HG03139 (cell line): ENCODE data around the gene SPOCK1.

Experiments used
- ATAC-seq: cut with Tn5 transposase; IDR thresholded peaks from one replicate; pipeline ENCODE4 v1.9.1; 2021; ENCODE audit not compliant: unreplicated experiment

Gene SPOCK1

GRCh38 chr5:137303509-137303908, 195.6 kb downstream of the SPOCK1 start:
- ATAC-seq = no peak

- no peak for ATAC-seq
Observed at GRCh38 chr5:137300411-137301240, 198.5 kb downstream of the SPOCK1 start.

DNA sequence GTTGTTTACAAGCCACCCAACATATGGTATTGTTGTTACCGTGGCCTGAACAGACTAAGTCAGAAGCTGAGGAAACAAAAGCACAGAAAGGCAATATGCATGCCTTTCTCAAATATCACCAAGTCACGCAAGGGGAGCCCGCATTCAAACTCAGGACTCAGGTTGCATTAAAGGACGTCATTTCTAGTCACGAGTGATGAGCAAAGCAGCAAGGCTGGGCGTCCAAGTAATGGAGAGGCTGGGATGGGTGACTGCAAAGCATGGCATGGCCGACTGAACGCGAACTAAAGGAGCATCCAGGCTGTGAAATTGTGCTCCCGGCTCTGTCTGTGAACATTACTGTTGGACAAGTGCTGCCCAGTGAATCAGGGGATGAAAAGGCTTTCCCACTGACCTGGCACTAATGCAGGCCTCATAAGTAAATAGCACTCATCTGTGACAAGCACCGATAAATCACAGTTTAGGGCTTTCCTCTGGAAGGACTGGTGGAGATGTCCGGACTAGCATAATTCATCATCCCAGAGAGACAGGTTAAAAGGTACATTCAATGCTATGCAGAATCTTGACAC, 202.8 kb downstream of the SPOCK1 start:
- no peak for ATAC-seq

DNA sequence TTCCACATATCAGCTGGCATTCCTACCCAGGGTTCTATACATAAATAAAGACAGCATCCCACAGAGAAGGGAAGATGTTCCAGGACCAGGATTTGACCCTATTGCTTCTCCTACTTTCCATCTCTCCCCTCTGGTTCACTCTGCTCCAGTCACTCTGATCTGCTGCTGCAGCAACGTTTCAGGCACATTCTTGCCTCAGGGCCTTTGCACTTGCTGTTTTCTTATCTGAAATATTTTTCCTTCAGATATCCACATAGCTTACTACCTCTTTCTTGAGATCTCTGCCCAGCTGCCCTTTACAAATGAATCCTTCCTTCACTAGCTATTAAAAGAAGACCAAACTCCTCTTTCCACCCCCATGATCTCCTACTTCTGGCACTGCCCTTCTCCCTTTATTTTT, 204.5 kb downstream of the SPOCK1 start:
- no peak for ATAC-seq

DNA sequence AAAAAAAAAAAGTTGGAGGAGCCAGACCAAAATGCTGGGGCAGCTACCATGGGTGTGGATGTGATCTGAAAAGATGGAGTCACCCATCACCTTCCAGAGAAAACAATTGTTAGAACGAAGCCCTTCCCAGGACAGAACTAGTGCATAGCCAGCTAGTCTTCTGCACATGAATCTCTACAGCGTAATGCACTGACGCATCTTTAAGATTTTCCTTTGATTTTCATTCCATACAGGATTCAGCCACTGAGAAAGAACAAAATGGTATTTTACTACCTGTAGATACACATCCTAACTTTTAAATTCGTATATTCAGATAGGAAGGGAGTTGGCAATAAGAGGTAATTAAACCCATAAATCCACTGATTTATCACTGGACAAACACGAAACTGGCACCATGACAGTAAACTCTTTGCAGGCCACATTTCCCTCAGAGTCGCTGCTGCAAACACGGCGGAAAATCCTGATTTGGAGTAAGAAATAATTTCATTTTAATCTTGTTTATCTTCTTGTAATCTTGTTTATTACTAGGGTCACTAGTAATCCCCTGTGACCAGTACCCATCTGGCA, 206.6 kb downstream of the SPOCK1 start:
- ATAC-seq = no peak

GRCh38 chr5:137291436-137291835, 207.7 kb downstream of the SPOCK1 start:
- no peak for ATAC-seq

- no peak for ATAC-seq
Observed at GRCh38 chr5:137291031-137291430, 208.1 kb downstream of the SPOCK1 start.

DNA sequence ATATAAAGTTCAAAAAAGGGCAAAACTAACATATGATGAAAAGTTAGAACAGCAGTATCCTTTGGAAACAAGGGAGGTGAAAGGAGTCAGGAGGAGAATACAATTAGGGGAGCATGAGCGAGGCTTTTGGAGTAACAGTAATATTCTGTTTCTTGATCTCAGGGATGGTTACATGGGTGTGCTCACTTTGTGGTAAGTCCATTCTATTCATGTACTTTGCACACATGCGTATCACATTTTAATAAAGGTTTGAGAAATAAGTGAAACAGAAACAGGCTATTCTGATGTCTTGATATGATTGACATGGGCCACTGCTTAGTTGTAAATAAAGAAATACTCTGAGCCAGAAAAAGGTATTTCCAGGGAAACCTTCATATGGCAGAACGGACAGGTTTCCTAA, 208.8 kb downstream of the SPOCK1 start:
- ATAC-seq = no peak

- no peak for ATAC-seq
Observed at GRCh38 chr5:137289856-137290255, 209.3 kb downstream of the SPOCK1 start.

DNA sequence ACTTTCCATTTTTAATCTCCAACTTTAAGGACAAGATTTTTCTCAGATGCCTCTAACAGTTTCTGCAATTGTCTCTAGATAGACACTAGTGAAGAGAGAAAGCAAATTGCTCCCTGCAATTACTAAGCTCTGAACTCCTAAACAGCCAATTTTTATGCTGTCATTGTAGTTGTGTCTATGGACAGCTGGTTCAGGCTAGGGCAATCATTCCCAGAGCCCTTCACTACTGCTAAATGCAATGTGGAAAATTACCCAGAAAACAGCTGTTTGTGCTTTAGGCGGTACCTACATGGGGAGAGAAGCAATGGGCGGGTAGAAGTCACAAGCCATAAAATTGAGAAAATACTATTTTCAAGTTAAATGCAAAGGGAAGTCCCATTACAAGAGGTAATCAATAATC, 211.6 kb downstream of the SPOCK1 start:
- ATAC-seq = no peak

DNA sequence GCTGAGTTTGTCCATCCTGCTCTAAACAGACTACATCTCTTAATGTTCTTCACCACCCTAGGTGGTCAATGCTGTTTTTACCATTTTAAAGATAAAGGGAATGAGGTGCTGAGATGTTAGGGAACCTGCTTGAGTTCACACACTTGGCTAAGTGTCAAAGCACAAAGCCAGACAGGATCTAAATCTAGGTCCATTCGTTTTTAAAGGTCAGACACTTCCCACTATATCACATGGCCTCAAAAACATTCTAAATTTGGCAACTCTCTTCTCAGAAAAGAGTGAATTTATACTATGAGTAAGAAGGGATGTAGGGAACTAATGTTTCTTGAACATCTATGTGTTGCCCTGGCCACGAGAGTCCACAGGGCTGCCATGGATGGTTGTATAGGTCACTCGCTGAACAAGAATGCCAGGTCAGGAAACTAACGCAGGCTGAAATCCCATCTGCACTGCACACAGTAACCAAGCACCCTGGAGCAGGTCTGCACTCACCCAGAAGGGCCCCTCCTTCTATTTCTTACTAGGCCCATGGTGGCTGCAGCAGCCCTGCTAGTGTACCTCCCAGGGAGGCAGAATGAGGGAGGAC, 213.0 kb downstream of the SPOCK1 start:
- ATAC-seq = no peak

- no peak for ATAC-seq
Observed at GRCh38 chr5:137283801-137284200, 215.3 kb downstream of the SPOCK1 start.

DNA sequence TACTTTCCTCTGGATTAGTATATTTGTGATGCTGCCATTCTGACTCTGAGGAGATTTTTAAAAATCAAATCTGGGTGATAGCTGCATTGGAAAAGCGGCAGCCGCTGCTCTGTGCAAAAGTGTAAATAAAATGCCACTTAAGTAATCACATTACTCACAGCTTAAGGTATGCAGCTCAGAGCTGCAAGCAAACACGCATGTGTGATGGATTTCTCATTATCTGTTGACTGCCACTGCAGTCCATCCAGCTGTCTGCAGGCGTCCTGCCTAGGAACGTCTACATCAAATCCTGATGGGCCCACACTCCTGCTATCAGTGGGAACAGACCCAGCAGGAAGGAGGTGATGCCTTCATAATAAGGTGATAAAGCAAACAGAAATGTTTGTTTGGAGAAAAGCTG, 216.9 kb downstream of the SPOCK1 start:
- ATAC-seq = no peak

DNA sequence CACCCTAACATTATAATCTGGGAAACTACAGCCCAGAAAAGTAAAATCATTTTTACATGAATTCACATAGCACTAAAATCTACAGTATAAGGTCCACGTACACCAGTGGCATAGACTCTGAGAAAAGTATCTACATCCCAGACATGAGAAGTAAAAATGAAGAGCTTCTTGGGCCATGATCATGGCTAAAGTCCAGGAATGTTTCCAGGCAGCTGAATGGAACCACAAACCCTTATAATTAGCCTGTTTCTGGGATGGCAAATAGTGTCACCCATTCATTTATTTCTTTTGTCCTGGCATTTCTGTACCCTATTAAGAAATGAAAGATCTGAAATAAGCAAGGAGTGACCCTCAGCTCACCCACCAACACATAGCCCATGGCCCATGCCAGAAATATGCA, 217.9 kb downstream of the SPOCK1 start:
- ATAC-seq = no peak

GRCh38 chr5:137280656-137281055, 218.5 kb downstream of the SPOCK1 start:
- no peak for ATAC-seq

DNA sequence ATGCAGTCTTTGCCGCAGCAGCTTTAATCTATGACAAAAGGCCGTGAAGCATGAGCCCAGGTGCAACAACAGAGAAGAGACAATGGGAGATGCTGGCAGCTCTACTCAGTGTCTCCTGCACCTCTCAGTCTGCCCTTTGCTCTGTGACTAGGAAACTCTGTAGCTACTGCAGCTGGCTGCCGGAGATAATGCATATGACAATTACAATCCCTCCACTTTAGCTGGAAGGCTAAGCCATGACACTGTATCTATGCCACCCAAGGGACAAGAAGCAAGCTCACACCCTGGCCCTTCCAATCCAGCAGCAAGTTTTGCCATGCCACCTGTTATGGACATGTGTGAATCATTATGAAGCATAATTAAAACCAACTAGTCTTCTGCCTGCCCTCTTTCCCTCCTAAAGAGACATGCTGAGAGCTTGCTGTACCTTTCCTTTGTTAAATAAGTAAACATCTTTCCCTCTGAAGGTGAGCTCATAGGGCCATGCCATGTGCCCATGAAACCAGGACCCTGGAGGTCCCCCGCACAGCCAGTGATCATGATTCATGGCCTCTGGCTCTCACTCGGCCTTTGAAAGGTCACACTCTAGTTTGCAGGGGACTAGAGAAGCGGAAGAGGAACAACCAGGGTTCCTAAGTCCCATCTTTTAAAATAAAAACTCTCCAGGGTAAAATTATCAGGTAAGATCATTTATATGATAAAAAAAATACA, 219.4 kb downstream of the SPOCK1 start:
- ATAC-seq = no peak

GRCh38 chr5:137278476-137278875, 220.7 kb downstream of the SPOCK1 start:
- no peak for ATAC-seq

- ATAC-seq = no peak
Observed at GRCh38 chr5:137275083-137275482, 224.0 kb downstream of the SPOCK1 start.

GRCh38 chr5:137273511-137273910, 225.6 kb downstream of the SPOCK1 start:
- ATAC-seq = no peak

DNA sequence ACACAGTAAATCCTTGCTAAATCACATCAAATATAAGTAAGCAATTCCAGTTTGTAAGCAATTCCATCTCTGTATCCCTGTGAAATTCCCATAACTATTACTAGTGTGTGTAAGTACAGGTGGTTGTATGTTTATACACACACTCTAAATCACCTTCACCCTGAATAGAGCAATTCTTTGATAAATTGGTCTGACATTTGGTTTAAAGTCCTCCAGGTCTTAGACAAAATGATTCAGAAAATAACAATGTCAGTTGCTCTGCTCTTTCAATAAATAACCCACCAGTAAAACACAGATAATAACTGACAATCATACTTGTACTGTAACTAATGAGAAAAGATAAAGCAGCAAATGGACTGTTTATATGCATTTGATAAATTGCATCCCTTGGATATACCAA, 226.3 kb downstream of the SPOCK1 start:
- ATAC-seq = no peak

DNA sequence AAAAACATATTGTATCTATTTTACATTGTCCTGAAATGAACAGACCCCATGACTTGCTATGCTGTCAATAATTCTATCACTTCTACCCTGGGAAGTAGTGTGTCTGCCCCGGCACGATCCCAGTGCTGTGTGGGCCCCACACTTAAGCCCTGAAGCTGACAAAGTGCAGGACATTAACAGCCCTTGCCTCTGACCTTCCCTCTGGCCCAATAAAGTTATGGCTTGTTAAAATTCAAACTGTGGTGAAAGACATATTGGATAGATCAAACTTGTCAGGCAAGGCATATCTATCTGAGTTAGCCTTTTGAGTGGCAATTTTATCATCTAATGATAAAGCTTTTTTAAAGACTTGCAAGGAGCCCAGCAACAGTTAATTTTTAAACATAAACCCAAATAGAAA, 229.2 kb downstream of the SPOCK1 start:
- no peak for ATAC-seq
